ENCODE data around the gene DAP. TPM values are rescaled to one million over a fixed set of nuclear protein-coding genes. Genes with fewer than 3 reads are reported as not detected.
A peak's percentile ranks its signal among the peaks of the same experiment; 100 is the strongest.
"Not testable (repeated sequence)": the region's sequence is repeated elsewhere in the genome, so short reads cannot be mapped to it uniquely, and the experiment has no call there.

The DAP gene, protein sequence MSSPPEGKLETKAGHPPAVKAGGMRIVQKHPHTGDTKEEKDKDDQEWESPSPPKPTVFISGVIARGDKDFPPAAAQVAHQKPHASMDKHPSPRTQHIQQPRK
- total RNA-seq (2014; rRNA removed; shearing (Covaris generic)) = 26.0 and 27.9 TPM in 2 replicates

DNA sequence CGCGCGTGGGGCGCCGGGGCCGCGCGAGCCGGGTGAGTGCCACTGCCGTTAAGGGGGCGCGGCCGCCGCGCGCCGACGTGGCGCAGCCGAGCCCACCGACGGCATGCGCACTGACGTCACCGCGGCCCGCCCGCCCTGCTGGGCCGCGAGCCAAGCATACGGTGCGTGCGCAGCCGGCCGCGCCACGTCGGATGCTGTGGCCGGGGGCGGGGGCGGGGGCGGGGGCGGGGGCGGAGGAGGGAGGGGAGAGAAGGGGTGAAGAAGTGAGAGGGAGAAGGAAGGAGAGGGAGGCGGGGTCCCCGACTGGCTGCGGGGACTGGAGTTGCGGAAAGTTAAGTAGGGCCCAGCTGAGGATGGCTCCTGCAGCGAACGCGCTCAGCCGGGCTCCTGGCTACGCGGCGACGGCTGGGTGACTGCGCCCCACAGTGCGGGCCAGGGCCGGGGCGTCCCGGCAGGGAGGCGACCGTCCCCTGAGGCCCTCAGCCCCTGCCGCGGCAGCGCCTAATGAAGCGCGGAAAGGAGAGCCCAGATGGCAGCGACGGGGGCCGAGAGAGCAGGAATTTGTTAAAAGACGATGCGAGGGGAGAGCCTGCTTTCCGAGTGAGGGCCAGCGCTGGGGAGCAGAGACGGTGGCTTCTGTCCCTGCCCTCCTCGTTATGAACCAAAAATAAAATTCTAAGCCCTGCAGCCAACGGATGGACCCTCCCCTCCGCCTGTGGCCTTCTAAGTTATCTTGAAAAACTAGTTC lies at the start of gene DAP:
TSS of gene DAP (minus strand) at position 50 of the 748 bp plus-strand sequence. CDS start 166 bp downstream, outside the sequence.
- DNase-seq (ENCODE audit: low spot score) = peak; percentile 53

DNA sequence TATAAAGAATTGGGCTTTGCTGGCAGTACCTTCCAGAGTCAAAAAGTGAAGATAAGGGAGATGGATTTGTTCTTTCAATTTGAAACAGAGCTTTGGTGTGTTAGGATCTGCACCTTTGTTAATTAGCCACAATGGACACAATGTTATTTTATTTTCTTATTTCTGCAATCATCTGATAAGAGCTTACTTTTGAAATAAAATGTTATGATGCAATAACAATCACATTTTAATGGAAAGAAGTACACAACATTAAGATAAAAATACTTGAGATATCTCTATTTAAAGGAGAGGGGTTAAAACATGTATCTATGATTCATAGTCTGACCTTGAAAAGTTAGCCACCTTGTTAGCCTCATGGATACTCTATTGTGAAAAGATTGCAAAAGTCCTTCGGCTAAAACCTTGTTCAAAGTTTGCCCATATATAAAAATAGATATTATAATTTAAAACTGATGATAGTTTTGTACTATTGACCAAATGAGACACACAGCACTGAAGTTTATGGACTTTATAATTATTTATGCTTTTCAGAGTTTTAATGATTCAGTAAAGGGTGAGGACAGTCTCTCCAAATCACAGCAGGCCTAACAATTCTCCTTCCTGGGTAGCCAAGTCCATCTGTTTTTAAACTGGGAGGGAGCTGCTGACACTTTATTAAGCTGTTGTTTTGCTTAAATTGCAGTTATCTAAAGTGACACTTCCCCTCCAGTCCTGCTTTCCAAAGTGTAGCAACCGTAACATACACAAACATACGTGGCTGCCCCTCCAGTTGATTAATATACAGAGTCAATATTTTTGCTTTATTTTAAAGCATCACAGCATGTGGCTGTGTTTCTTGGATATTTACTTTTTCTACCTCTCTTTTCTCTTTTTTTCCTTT lies 47.6 kb upstream of the DAP start:
- DNase-seq (ENCODE audit: low spot score) = no peak

DNA sequence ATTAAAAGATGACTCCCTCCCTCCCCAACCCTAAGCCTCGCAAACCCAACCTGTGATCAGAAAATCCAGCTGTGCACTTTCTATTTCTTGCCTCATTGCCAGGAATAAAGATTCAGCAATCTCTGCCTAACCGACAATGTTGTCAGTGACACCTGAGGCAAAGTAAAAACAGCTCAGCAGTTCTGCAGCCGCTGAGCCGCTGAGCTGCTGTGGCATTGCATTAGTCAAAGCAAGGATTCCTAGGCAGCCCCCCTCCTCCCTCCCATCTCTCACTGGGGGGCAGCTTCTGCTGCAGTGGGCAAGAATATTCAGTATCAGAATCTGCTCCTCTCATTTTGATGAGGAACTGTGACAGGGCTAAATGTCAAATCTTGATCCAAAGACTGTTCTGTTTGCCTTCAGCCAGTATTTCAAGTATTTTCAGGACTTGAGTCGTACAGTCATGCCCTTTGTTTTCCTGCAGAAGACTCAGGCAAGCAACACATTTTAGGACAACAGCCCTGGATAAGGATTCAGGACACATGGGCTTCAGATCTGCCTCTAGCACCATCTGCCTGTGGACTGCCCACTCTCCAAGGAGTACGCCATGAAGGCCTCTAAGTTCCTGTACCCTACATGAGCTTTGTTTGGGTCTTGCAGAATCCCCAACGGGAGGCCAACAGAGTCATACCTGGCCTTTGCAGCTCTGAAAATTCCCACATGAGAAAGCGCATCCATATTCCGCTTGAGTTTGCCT lies 41.1 kb upstream of the DAP start:
- no peak for DNase-seq (ENCODE audit: low spot score)

- DNase-seq (ENCODE audit: low spot score) = no peak
Observed at GRCh38 chr5:10800852-10801251, 39.8 kb upstream of the DAP start.

- no peak for DNase-seq (ENCODE audit: low spot score)
Observed at GRCh38 chr5:10797261-10797660, 36.2 kb upstream of the DAP start.

GRCh38 chr5:10793785-10794184 lies 32.8 kb upstream of the DAP start:
- no peak for DNase-seq (ENCODE audit: low spot score)

GRCh38 chr5:10792336-10792735 lies 31.3 kb upstream of the DAP start:
- no peak for DNase-seq (ENCODE audit: low spot score)

- DNase-seq (ENCODE audit: low spot score) = peak; percentile 17
Observed at GRCh38 chr5:10789726-10790125, 28.7 kb upstream of the DAP start.

- peak; percentile 69 for DNase-seq (ENCODE audit: low spot score)
Observed at GRCh38 chr5:10789021-10789420, 28.0 kb upstream of the DAP start.

DNA sequence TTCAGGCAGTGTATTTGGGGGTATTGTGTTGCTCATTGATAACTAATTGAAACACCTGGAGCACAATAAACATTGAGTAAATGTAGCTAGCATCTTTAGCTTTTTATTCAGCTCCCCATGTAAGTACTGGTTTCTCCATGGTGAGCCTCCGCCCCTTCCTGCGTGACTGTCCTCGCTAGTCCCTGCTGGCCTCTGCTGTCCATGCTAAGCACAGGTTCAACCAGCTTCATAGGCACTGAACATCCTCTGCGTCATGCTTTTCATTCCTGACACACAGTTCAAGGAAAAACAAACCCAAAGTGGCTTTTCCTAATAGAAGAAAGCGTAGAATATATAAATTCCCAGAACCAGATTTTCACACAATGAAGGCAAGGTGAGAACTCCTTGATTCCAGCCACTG lies 27.3 kb upstream of the DAP start:
- no peak for DNase-seq (ENCODE audit: low spot score)

DNA sequence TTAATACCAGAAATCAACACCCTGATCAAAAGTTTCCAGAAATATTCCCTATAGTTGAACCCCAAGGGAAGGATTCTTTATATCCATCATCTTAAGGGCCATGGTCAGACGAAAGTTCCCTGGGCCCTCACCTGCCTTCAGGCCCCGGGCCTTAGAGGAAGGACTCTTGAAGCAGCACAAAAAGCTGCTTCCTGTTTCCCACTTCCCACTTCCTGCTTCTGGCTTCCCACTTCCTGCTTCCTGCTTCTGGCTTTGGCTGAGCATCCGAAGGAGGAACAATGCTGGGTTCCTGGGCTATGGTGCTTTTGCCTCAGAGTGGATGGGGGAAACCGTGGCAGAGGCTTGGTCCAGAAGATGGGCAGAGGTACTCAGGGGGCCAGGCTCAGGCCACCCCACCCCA lies 25.8 kb upstream of the DAP start:
- no peak for DNase-seq (ENCODE audit: low spot score)

GRCh38 chr5:10780208-10780607 lies 19.2 kb upstream of the DAP start:
- not testable (repeated sequence) for DNase-seq (ENCODE audit: low spot score)

GRCh38 chr5:10779592-10779991 lies 18.6 kb upstream of the DAP start:
- DNase-seq (ENCODE audit: low spot score) = no peak

DNA sequence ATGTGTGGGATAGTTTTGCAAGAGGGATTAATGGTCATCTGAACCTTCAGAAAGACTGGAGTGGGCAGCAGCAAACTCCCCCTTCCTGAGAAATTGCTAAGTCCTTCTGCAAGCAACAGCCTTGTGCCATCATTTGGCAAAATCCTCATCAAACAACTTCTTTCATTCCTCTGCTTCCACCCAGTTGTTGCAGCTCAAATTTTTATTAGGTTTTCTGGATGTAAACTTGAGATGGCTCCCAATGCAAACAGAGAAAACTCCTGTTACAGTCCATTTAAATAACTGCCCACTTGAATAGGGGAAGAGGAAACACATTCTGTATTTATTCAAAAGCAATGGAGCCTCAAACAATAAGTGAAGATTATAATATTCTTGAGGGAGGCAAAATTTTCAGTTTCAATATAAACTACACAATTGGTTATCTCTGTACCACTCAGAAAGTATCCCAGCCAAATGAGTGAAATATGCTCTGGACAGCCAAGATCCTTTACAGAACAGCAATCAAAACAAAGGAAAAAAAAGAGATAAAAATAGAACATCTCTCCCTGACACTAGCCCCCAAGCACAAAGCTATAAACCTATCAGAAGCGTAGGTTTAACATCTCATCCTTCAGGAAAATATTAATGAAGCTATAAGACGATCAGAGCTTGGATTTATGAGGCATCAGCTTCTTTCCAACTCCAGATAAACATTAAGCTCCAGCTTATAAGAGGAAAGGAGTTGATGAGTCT lies 17.3 kb upstream of the DAP start:
- no peak for DNase-seq (ENCODE audit: low spot score)

DNA sequence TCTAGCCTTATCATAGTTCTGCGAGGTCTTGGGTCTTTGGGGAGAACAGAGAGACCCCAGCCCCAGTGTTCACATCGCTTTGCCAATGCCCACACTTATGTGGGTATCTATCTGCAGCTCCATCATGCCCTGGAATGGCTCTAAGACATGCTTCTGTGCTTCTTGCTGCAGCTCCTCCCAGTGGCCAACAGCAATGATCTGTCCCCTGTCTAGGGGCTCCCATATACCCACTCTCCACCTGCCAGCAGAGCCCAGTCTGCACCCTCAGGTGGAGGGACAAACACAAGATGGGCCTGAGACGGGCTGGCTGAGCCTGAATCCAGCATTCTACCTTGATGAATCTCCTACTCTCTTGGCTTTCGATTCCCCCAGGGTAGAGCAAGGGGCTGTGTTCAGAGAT lies 14.6 kb upstream of the DAP start:
- no peak for DNase-seq (ENCODE audit: low spot score)

- no peak for DNase-seq (ENCODE audit: low spot score)
Observed at GRCh38 chr5:10772901-10773585, 12.0 kb upstream of the DAP start.

DNA sequence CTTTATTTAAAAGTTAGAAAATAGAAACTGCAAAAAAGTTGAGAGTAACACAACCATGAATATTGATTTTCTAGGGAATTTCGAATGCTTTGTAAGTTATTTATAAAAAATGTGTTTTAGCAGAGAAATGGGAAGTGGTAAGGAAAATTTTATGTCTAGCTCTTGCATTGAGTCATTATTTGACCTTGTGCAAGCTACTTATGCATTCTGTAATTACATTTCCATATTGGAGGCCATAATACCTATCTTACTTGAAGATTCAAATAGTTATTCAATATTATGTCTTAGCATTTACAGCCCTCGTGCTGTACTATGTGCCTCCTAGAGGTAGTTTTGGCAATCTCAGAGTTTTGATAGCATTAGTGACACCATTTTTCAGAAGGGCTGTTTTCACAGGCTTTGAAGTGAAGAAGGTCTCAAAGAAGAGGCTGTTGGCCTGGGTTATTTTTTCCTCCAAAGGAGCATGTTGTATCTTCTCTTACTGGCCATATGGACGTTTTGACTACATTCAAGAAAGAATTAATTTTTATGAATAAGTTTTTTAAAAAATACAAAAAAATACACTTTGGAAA lies 7.4 kb upstream of the DAP start:
- DNase-seq (ENCODE audit: low spot score) = no peak

GRCh38 chr5:10762776-10763500 lies 1.9 kb upstream of the DAP start:
- no peak for DNase-seq (ENCODE audit: low spot score)

GRCh38 chr5:10761933-10762775 lies 1.1 kb upstream of the DAP start:
- no peak for DNase-seq (ENCODE audit: low spot score)
